ENCODE data around the gene FNDC5.

The FNDC5 gene

GRCh38 chr1:32884032-32884372, 13.3 kb upstream of the FNDC5 start:
- DNase-seq (ENCODE audit: low spot score) = no peak

- DNase-seq (ENCODE audit: low spot score) = no peak
These were observed 12.8 kb upstream of the FNDC5 start for GRCh38 chr1:32883338-32884031.

- DNase-seq (ENCODE audit: low spot score) = no peak
These were observed 11.4 kb upstream of the FNDC5 start for GRCh38 chr1:32881871-32882850.

GRCh38 chr1:32881291-32881690, 10.6 kb upstream of the FNDC5 start:
- no peak for DNase-seq (ENCODE audit: low spot score)

- no peak for DNase-seq (ENCODE audit: low spot score)
These were observed 7.9 kb upstream of the FNDC5 start for GRCh38 chr1:32878637-32879041.

- DNase-seq (ENCODE audit: low spot score) = no peak
These were observed 7.5 kb upstream of the FNDC5 start for GRCh38 chr1:32878183-32878582.

DNA sequence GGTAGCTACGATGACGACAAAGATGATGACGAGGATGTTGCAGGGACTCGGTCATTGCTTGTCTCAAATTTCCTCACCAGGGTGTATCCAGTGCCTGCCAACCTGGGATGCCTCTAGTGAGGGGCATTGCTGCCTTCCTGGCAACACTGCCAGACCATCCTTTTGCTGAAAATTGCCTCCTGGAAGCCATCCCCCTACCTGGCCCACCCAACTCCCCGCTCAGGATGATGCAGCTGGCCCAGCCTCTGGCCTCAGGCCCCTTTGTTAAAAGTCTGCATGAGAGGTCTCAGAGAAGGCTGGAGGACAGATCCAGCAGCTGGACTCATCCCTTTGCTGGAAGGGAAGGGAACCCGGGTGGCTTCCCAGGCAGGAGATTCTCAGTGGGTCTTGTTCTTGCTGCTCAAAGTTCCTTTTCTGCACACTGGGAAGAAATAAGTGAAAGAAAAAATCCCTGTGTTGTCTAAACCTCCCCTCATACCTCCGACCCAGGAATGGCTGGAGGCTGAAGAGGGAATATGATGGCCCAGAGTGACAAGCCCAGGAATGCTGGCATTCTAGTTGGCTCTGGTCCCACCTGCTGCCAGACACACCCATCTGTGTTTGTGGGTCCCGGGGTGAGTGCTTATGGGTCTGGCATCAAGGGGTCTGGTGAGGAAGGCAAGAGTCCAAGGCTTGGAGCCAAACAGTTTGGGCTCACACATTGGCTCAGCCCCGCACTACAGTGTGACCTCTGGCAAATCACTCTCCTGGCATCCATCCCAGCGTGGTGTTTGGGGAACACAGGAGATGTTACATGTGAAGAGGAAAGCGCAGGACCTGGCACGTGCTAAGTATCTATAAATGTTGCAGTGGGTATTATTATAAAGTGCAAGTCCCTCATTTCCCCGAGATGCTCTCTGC, 6.7 kb upstream of the FNDC5 start:
- no peak for DNase-seq (ENCODE audit: low spot score)

- no peak for DNase-seq (ENCODE audit: low spot score)
These were observed 5.9 kb upstream of the FNDC5 start for GRCh38 chr1:32876341-32877210.

GRCh38 chr1:32874860-32875752, 4.4 kb upstream of the FNDC5 start:
- DNase-seq (ENCODE audit: low spot score) = no peak

DNA sequence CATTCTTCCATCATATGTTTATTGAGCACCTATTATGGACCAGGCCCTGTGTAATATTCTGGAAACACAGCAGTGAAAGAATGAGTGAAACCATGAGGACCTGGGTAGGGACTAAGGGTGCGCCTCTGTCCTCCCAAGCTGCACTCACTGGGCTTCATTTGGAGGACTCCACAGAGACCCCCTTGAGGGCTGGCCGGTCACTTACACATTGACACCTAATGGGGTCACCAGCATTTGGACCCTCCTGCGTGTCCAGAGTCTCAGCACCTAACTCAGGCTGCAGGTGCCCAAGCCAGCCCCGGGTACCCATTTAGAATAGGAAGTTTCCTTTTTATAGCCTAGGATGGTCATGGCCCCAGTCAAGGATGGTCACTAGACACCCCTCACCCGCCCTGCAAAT, 2.8 kb upstream of the FNDC5 start:
- DNase-seq (ENCODE audit: low spot score) = no peak

DNA sequence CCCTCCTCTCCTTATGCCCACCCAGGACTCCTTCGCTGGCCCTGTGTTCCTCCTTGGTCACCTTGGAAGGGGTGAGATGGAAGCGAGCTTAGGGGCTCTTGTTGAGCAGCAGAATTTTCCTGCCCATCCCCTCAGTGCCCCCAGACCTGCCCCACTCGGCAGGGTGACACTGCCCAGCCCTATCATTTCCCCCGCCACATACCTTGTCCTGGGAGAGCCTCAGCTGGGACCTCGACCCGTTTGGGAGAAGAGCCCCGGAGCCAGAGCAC, 1.4 kb upstream of the FNDC5 start:
- no peak for DNase-seq (ENCODE audit: low spot score)

DNA sequence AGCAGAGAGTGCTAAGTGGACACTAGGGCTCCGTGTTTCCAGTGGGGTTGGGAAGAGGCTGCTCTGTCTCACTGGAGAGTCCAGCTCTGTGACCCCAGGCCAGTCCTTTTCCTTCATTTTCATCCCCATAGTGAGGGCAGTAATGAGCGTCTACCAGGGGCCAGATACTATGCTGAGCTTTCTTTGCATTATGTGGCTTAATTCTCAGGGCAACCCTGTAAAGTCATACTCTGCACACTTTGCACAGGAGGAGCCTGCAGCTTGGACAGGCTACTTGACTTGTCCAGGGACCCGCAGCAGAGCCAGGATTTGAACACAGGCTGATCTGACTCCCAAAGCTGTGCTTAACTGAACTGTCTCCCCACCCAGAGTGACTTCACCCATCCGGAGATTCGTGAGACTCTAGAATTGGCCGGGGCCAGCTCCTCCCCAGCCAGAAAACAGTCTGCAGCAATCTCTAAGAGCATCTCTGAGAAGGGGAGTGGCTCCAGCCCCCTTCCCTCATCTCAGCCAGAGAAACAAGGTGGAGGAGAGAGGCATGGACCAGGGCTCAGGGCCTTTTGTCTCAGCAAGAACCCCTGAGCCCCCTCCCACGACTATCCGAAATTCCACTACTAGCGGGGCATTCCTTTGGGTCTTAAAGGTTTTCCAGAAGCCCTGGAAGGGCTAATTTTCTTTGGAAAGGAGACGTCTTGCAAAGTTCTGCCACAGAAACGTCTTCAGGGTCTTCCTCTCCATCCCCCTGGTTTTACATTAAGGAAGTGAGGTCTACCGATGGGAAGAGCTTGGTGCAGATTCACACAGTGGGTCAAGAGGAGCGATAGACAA, 866 bp upstream of the FNDC5 start:
- DNase-seq (ENCODE audit: low spot score) = no peak

DNA sequence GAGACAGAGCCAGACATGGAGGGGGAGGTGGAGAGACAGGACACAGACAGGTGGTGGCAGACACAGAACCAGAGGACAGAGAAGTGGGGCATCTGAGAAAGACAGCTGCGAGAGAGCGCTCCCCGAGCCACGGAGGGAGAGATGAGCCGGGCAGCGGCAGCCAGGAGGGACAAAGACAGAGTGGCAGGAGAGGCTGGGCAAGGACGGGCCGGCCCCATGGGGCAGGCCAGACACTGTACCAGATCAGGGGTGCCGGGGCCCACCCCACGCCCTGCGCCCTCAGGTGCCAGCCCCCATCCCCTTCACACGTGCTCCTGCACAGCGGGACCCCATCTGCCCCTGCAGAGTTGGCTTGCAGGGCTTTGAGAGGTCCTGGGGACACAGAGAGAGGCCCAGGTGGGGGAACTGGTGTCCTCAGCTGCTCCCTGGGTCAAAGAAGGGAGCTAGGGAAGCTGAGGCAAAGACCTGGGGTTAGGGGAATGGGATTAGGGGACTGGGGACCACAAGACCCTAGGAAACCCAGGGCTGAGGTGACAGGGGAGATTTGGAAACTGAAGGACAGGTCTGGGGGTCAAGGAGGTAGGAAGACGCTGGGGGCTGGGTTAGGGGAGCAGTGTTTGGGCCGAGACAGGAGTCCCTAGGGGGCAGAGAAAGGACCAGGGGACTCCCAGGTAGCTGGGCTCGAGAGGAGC, 643 bp downstream of the FNDC5 start:
- DNase-seq (ENCODE audit: low spot score) = no peak

- DNase-seq (ENCODE audit: low spot score) = no peak
These were observed 1.8 kb downstream of the FNDC5 start for GRCh38 chr1:32868806-32869455.

DNA sequence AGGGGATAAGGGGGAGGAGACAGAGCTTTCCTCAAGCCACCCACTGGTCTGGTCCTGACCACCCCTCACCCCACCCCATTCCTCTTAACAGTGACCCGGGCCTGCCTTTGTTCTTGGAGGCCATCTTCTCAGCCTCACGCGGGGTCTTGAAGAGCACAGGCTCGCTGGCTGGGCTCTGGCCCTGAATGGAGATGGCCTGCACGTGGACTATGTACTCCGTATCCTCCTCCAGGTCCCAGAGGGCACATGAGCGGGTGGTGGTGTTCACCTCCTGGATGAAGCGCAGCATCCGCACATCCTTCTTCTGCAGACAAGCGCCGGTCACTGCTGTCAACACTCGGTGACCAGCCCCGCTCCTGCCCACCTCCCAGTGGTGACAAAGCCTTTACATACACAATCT, 2.6 kb downstream of the FNDC5 start:
- DNase-seq (ENCODE audit: low spot score) = no peak

DNA sequence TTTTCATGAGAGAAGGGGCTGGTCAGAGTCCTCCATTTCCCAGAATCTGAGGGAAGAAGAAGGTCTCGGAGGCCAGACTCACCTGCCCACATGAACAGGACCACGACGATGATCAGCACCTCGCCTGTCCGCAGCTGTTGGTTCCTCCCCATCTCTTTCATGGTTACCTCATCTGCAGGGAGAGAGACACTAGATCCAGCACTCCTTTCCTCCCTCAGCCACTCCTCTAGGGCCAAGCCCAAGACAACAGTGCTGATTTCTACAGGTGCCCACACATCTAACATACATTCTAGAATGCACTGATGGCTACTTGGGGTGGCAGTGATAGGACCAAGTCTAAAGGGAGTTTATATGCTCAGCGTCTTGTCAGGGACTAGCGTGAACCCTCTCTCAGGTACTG, 3.0 kb downstream of the FNDC5 start:
- no peak for DNase-seq (ENCODE audit: low spot score)

- no peak for DNase-seq (ENCODE audit: low spot score)
These were observed 3.6 kb downstream of the FNDC5 start for GRCh38 chr1:32867151-32867550.

DNA sequence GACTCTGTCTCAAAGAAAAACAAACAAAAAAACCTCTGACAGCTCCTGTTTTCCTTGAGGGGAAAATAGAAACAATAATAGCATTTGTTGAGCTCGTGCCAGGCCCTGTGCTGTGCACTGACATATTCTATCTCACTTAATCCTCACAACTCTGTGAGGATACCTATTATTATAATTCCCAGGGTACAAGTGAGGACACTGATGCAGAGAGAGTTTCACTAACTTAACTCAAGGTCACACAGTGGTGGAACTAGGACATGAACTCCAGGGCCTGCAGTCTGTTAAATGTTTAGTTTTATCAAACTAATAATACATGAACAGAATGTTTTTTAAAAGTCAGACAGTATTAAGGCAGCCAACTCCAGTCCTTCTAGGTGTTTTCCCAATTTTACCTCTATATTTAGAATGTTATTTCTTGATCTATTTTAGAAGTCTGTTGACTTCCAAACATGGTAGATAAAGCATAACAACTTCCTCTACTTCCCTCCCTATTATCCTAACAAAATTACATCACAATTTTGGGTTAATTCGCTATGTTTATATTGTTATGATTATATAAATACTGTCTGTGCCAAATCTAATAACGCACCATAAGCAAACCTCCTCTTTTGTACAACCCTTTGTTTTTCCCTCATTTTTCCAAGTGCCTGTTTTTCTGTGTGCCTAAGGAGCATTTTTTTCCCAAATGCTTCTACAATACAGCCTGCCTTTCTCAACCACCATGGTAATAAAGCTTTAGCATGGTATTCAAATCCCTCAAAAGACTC, 4.9 kb downstream of the FNDC5 start:
- DNase-seq (ENCODE audit: low spot score) = no peak

Data from pons (tissue), 1 donor.